CD14-positive monocyte (primary cell): ENCODE measurements around the gene CPED1. TPM values are rescaled to one million over a fixed set of nuclear protein-coding genes. Genes with fewer than 3 reads are reported as not detected.

Experiments used
- DNase-seq, 3 donors: peaks; one replicate each; pipeline ENCODE4 v3.0.0-alpha.2; 2011 to 2022
- H2AFZ ChIP-seq: 2 replicates; pipeline ENCODE4 v1.6.0; 2012; ENCODE audit warnings: mild to moderate bottlenecking, low read depth, low read length, inconsistent platforms; ENCODE audit not compliant: insufficient read depth, poor library complexity, severe bottlenecking
- H3K27ac ChIP-seq, 2 donors: 1 replicate in 1 of 2; 2 replicates in 1 of 2; pipeline ENCODE4 v1.5.1; 2012 to 2013; ENCODE audit warnings: low read length in 2 of 2, control low read depth in 1 of 2, inconsistent platforms in 1 of 2, low read depth in 1 of 2, mild to moderate bottlenecking in 1 of 2
- H3K27me3 ChIP-seq, 2 donors: one replicate each; pipeline versions ENCODE4 v1.6.0 to v1.6.1; 2011 to 2013; ENCODE audit warnings: low read length in 2 of 2; ENCODE audit not compliant: control insufficient read depth in 2 of 2, insufficient read depth in 2 of 2
- H3K36me3 ChIP-seq, 2 donors: replicated peaks in 1 of 2; 1 replicate in 1 of 2; 2 replicates in 1 of 2; pipeline versions ENCODE4 v1.5.1 to v1.6.1; 2012 to 2013; ENCODE audit warnings: low read length in 2 of 2, control low read depth in 1 of 2, inconsistent platforms in 1 of 2, mild to moderate bottlenecking in 1 of 2; ENCODE audit not compliant: insufficient read depth in 2 of 2, control insufficient read depth in 1 of 2
- H3K4me1 ChIP-seq, 2 donors: 1 replicate in 1 of 2; 2 replicates in 1 of 2; pipeline versions ENCODE4 v1.5.1 to v1.6.1; 2012 to 2013; ENCODE audit warnings: low read length in 2 of 2, control low read depth in 1 of 2, inconsistent platforms in 1 of 2, mild to moderate bottlenecking in 1 of 2, moderate library complexity in 1 of 2; ENCODE audit not compliant: insufficient read depth in 2 of 2, control insufficient read depth in 1 of 2
- H3K4me2 ChIP-seq: replicated peaks from 2 replicates; pipeline ENCODE3; 2012; ENCODE audit warnings: low read length, moderate library complexity, mild to moderate bottlenecking; ENCODE audit not compliant: poor library complexity, severe bottlenecking; ENCODE audit errors: extremely low read depth
- H3K4me3 ChIP-seq, 3 experiments: fragments of 200-600 bp in 1 of 3; sonication (generic) in 1 of 3; replicated peaks in 1 of 3; 1 replicate in 2 of 3; 2 replicates in 1 of 3; pipeline ENCODE4 v1.5.1; 2011 to 2013; ENCODE audit warnings: low read length in 3 of 3, mild to moderate bottlenecking in 3 of 3, control low read depth in 2 of 3, low read depth in 2 of 3, inconsistent platforms in 1 of 3, moderate library complexity in 1 of 3
- H3K79me2 ChIP-seq: 2 replicates; pipeline ENCODE4 v1.6.0; 2012; ENCODE audit warnings: mild to moderate bottlenecking, control low read depth, inconsistent platforms, low read length, moderate library complexity; ENCODE audit not compliant: insufficient read depth
- H3K9ac ChIP-seq: 2 replicates; pipeline ENCODE4 v1.6.0; 2017; ENCODE audit warnings: low read length, mild to moderate bottlenecking; ENCODE audit not compliant: insufficient read depth, poor library complexity, severe bottlenecking
- H3K9me3 ChIP-seq, 2 donors: replicated peaks in 1 of 2; 1 replicate in 1 of 2; 2 replicates in 1 of 2; pipeline versions ENCODE4 v1.5.1 to v1.6.1; 2012 to 2013; ENCODE audit warnings: low read length in 2 of 2, control low read depth in 1 of 2; ENCODE audit not compliant: control insufficient read depth in 1 of 2, insufficient read depth in 1 of 2
- H4K20me1 ChIP-seq: 2 replicates; pipeline ENCODE4 v1.6.0; 2012; ENCODE audit warnings: mild to moderate bottlenecking, low read length, control low read depth, moderate library complexity; ENCODE audit not compliant: insufficient read depth
- H3K27ac Mint-ChIP-seq, 7 donors: one replicate each; pipeline ENCODE4 v1.8.0; 2020; ENCODE audit warnings: mild to moderate bottlenecking in 7 of 7, mixed read lengths in 7 of 7, moderate library complexity in 6 of 7, inconsistent platforms in 2 of 7
- H3K27me3 Mint-ChIP-seq, 3 donors: one replicate each; pipeline ENCODE4 v1.8.0; 2021 to 2022; ENCODE audit warnings: low read depth in 3 of 3, mild to moderate bottlenecking in 3 of 3, mixed read lengths in 3 of 3, moderate library complexity in 3 of 3, inconsistent platforms in 1 of 3
- H3K36me3 Mint-ChIP-seq, 2 donors: one replicate each; pipeline ENCODE4 v1.8.0; 2020; ENCODE audit warnings: mixed read lengths in 2 of 2, inconsistent platforms in 1 of 2, mild to moderate bottlenecking in 1 of 2
- H3K4me1 Mint-ChIP-seq: one replicate; pipeline ENCODE4 v1.8.0; 2020; ENCODE audit warnings: mild to moderate bottlenecking, mixed read lengths
- H3K4me3 Mint-ChIP-seq, 2 donors: one replicate each; pipeline ENCODE4 v1.8.0; 2020; ENCODE audit warnings: mild to moderate bottlenecking in 2 of 2, mixed read lengths in 2 of 2, moderate library complexity in 1 of 2
- H3K9me3 Mint-ChIP-seq, 7 donors: one replicate each; pipeline ENCODE4 v1.8.0; 2020 to 2022; ENCODE audit warnings: mixed read lengths in 7 of 7, mild to moderate bottlenecking in 6 of 7, moderate library complexity in 6 of 7, inconsistent platforms in 2 of 7
- WGBS: methylation state at CpG from one replicate; pipeline ENCODE4 v1.1.5; 2013; ENCODE audit warnings: missing lambda C conversion rate; ENCODE audit not compliant: insufficient coverage; 5-methylcytosine and 5-hydroxymethylcytosine counted together
- intact Hi-C, 2 donors: fragments of 100-400 bp; cut with micrococcal nuclease; formaldehyde crosslinking; loops; one replicate each; pipeline versions ENCODE4 v1.15.0 to v1.15.1; 2023
- polyA plus RNA-seq, 3 donors: library from polyadenylated mRNA; depleted of rRNA in 1 of 3; unstranded in 2 of 3; stranded (reverse) in 1 of 3; fragments of 300-500 nt in 2 of 3; fragments of >200 nt in 1 of 3; fragmentation: Illumina TruSeq in 2 of 3; gene quantifications; 1 replicate in 2 of 3; 2 replicates in 1 of 3; pipeline ENCODE4 v1.2.3, GENCODE V29; 2012 to 2021
- TF ChIP-seq, protein P1 (sequence below): fragments of 200-600 bp; IDR thresholded peaks from one replicate; pipeline ENCODE4 v1.8.0; 2022; ENCODE audit warnings: antibody characterized with exemption, mild to moderate bottlenecking

The CPED1 gene
- polyA plus RNA-seq, 3 donors, result 9.8 to 30.0 (median 20.4) TPM

DNA sequence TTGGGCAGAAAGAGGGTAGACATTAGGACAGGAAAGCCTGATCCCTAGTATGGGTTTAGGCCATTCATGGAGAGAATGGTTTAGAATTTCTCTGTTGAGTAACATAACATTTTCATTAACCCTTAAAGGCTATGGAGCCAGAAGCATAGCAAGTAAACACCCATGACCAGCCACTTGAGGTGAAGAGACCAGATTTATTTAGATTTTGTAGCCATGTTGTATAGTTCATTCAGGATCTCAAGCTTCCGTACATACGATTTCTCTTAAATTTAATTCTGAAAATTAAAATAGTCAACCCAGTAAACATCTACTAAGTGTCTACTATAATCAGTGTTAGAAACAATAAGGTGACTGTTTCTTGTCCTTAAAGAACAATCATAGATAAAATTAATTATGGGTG lies 51.5 kb downstream of the CPED1 start:
- Mint-ChIP-seq H3K27me3 (no peaks in the 10 kb centered on the region), H3K4me1 (peaks cover 2% of the 10 kb centered on the region), H3K4me3 (no peak overlapping the region), H3K36me3 (no peaks in the 10 kb centered on the region), H3K9me3 (peaks cover 0 to 7% (median 2%) of the 10 kb centered on the region in 7 donors), H3K27ac (no peak overlapping the region)
- Histone ChIP-seq H3K9ac (no peak overlapping the region), H3K27ac (no peak overlapping the region), H3K79me2 (no peaks in the 10 kb centered on the region), H2AFZ (no peak overlapping the region), H3K36me3 (no peaks in the 10 kb centered on the region), H3K4me1 (no peaks in the 10 kb centered on the region), H3K4me3 (no peak overlapping the region), H3K9me3 (no peaks in the 10 kb centered on the region), H3K27me3 (no peaks in the 10 kb centered on the region), H4K20me1 (no peaks in the 10 kb centered on the region), H3K4me2 (no peak overlapping the region)
- TF ChIP-seq, protein P1, sequence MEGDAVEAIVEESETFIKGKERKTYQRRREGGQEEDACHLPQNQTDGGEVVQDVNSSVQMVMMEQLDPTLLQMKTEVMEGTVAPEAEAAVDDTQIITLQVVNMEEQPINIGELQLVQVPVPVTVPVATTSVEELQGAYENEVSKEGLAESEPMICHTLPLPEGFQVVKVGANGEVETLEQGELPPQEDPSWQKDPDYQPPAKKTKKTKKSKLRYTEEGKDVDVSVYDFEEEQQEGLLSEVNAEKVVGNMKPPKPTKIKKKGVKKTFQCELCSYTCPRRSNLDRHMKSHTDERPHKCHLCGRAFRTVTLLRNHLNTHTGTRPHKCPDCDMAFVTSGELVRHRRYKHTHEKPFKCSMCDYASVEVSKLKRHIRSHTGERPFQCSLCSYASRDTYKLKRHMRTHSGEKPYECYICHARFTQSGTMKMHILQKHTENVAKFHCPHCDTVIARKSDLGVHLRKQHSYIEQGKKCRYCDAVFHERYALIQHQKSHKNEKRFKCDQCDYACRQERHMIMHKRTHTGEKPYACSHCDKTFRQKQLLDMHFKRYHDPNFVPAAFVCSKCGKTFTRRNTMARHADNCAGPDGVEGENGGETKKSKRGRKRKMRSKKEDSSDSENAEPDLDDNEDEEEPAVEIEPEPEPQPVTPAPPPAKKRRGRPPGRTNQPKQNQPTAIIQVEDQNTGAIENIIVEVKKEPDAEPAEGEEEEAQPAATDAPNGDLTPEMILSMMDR, result no peak
- intact Hi-C loops, result loop anchor here in 1 of 2 donors (10.0 kb wide), 1 partner anchor 55 kb away; the partner anchor contains the start of gene CPED1
- no CpG with 5 or more reads among the region's 2 CpGs for WGBS
- DNase-seq, result no peak

DNA sequence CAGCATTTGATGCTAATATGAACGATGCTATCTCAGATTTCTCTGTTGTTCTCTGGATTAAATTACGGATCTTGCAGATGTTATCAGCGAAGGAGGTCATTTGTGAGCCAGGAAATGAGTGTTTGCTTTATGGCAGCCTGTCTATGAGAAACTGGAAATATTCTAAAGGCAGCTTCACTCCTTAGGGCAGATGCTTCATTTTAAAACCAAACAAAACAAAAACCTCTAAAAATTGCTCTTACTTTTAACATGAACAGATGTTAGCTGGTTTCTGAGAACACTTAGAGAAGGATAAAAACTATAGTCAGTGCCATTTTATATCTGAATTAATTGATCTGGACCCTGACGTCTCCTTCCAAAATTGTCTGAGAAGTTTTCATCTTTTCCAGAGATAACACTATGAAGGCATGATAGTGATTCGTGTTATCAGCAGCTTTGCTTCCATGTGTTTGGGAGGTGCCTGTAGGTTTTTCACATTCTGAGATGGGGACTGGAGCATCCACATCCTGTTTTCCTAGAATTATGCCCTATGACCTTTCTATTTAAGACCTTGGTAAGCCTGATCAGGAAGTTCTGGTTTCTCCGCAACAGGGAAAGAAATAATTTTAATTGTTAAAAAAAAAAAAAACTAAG lies 53.1 kb downstream of the CPED1 start:
- intact Hi-C loops, result no loop called here
- Histone ChIP-seq H3K4me3 (no peak overlapping the region), H4K20me1 (no peaks in the 10 kb centered on the region), H2AFZ (no peak overlapping the region), H3K27ac (no peak overlapping the region), H3K4me2 (no peak overlapping the region), H3K4me1 (no peaks in the 10 kb centered on the region), H3K27me3 (no peaks in the 10 kb centered on the region), H3K36me3 (no peaks in the 10 kb centered on the region), H3K9me3 (no peaks in the 10 kb centered on the region), H3K79me2 (no peaks in the 10 kb centered on the region), H3K9ac (no peak overlapping the region)
- TF ChIP-seq, protein P1, result no peak
- Mint-ChIP-seq H3K9me3 (peaks cover 0 to 7% (median 2%) of the 10 kb centered on the region in 7 donors), H3K4me1 (peaks cover 2% of the 10 kb centered on the region), H3K36me3 (no peaks in the 10 kb centered on the region), H3K27me3 (no peaks in the 10 kb centered on the region), H3K4me3 (no peak overlapping the region), H3K27ac (no peak overlapping the region)
- WGBS, result no CpG with 5 or more reads among the region's 6 CpGs
- DNase-seq, result no peak
